Stimulated activated CD8-positive, alpha-beta memory T cell treated with anti-CD3 and anti-CD28 coated beads, Interleukin-12 subunit alpha, Interleukin-12 subunit beta, amount 100 ng/mL, for 1 hour (primary cell): ENCODE results near the gene SSB.
"Not testable (repeated sequence)": the region's sequence is repeated elsewhere in the genome, so short reads cannot be mapped to it uniquely, and the experiment has no call there.

Experiments
- DNase-seq: peaks from one replicate; pipeline ENCODE4 v3.0.0-alpha.2; 2020; ENCODE audit warnings: low read depth

SSB gene

GRCh38 chr2:169838743-169839489 is 40.2 kb downstream of the SSB start:
- DNase-seq, result no peak

GRCh38 chr2:169839954-169840746 is 41.5 kb downstream of the SSB start:
- no peak for DNase-seq

DNA sequence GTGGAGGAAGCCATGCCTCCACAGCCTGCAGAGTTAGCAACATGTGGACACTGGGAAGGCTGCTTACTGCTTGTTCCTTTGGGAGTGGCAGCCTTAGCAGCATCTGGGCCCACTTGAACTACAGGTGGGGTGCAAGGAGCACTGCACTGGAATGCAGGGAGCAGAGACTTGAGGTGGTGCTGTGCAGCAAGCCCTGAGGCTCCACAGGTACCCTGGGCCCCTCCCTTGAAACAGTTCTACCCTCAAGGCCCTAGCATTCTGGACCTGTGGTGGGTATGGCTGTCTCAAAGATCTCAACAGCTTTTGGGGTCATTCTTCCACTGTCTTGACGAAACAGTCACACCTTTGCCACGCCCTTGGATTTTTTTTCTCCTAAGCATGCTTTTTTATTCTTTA is 42.1 kb downstream of the SSB start:
- no peak for DNase-seq

- not testable (repeated sequence) for DNase-seq
These were observed 43.0 kb downstream of the SSB start for GRCh38 chr2:169841625-169842024.

DNA sequence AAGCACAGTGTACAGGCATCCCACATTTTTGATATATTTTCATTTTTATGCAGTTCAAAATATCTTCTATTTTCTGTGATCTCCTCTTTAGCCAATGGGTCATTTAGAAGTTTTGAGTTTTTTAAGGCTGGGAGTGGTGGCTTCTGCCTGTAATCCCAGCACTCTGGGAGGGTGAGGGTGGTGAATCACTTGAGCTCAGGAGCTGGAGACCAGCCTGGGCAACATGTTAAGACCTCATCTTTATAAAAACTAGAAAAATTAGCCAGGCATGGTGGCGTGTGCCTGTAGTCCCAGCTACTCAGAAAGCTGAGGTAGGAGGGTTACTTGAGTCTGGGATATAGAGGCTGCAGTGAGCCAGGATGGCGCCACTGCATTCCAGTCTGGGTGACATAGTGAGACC is 46.3 kb downstream of the SSB start:
- DNase-seq, result no peak

DNA sequence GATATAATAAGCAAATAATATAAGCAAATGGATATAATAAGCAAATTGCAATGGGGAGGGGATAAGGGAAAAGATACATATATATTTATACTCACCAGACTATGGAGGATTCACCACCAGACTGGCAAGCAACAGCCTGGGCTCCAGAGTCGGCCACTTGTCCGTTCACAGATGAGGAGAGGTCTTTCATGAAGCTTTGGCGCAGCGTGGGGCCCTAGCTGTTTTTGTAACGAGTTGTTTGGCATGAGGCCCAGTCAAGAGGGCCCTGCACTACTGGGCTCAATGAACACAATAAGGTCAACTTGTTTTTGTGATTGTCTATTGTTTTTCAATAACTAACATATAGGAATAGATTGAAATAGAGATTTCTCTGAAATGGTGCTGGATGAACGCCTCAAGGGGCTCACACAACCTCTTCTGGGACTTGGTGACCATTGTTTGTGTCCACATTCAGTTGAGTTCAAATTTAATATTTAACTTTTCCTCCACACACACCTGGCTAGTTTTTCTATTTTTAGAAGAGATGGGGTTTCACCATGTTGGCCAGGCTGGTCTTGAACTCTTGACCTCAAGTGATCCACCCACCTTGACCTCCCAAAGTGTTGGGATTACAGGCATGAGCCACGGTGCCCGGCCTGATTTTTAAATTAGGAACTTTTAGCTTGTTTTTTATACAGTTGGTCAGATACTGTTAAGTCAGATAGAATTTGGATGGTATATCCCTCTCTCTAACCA is 50.5 kb downstream of the SSB start:
- DNase-seq, result not testable (repeated sequence)

DNA sequence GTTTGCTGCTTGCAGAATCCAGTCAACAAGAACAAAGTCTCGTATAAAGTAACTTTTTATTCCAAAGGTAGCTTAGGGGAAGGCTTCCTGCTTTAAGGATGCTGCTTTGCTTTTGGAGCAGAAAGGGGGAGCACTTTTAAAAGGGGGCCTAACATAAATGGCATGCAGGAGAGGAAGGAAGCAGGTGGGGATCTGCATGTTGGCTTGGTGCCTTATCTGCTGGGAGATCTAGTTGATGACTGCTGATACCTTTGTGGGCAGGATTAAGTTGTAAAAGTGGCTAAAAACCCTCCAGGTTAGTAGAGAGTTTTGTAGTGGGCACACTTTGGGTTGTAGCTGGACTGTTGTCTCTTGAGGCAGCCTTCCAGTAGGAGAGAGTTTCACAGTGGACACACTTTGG is 51.0 kb downstream of the SSB start:
- no peak for DNase-seq

DNA sequence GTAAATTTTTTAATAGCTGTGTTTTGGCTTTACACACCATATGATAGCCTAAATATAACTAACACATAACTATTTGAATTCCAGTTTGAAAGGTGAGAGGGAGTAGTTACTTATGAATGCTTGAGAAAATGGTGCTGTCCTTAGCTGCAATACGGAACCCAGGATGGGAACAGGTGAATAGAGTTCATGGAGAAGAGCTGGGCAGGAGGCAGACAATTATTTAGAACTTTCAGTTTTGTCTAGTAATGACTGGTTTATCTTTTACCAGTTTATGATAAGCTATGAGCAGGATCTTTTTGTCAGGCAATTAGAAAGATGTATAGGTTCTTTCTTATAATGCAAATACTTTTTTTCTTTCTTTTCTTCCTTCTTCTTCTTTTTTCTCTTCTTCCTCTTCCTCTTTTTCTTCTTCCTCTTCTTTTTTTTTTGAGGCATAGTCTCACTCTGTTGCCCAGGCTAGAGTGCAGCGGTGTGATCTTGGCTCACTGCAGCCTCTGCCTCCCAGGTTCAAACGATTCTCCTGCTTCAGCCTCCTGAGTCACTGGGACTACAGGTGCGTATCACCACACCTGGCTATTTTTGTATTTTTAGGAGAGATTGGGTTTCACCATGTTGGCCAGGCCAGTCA is 54.5 kb downstream of the SSB start:
- no peak for DNase-seq

GRCh38 chr2:169855281-169856258 is 56.9 kb downstream of the SSB start:
- DNase-seq, result not testable (repeated sequence)

- DNase-seq, result no peak
These were observed 60.8 kb downstream of the SSB start for GRCh38 chr2:169859423-169859822.

- no peak for DNase-seq
These were observed 61.5 kb downstream of the SSB start for GRCh38 chr2:169860149-169860548.
